H9 (cell line): Measurements from ENCODE around the gene FAXDC2. TPM values are rescaled to one million over a fixed set of nuclear protein-coding genes. Genes with fewer than 3 reads are reported as not detected.

Experiments
- DNase-seq: peaks from one replicate; pipeline ENCODE4 v3.0.0-alpha.2; 2017
- H2AFZ ChIP-seq: one replicate; pipeline ENCODE4 v1.6.1; 2013; ENCODE audit warnings: mild to moderate bottlenecking, low read length, control low read depth, moderate library complexity
- H2AK5ac ChIP-seq: 2 replicates; pipeline ENCODE4 v1.6.1; 2013; ENCODE audit warnings: low read length, control low read depth, mixed read lengths; ENCODE audit not compliant: insufficient read length
- H2BK120ac ChIP-seq: one replicate; pipeline ENCODE4 v1.6.1; 2013; ENCODE audit warnings: low read depth, mild to moderate bottlenecking, low read length, control low read depth, inconsistent platforms; ENCODE audit not compliant: poor library complexity, severe bottlenecking
- H2BK12ac ChIP-seq: 2 replicates; pipeline ENCODE4 v1.6.1; 2013; ENCODE audit warnings: low read length, control low read depth, mixed read lengths, low read depth; ENCODE audit not compliant: insufficient read length
- H2BK15ac ChIP-seq: 2 replicates; pipeline ENCODE4 v1.6.1; 2013; ENCODE audit warnings: low read depth, low read length, control low read depth
- H2BK20ac ChIP-seq: one replicate; pipeline ENCODE4 v1.6.1; 2013; ENCODE audit warnings: low read depth, mild to moderate bottlenecking, low read length, control low read depth, inconsistent platforms; ENCODE audit not compliant: poor library complexity, severe bottlenecking
- H2BK5ac ChIP-seq: 2 replicates; pipeline ENCODE4 v1.6.1; 2013; ENCODE audit warnings: low read length, control low read depth, mixed read lengths; ENCODE audit not compliant: insufficient read length
- H3K14ac ChIP-seq: 2 replicates; pipeline ENCODE4 v1.6.1; 2013; ENCODE audit warnings: low read length, control low read depth; ENCODE audit not compliant: insufficient read depth
- H3K18ac ChIP-seq: 2 replicates; pipeline ENCODE4 v1.6.1; 2013; ENCODE audit warnings: low read depth, mild to moderate bottlenecking, mixed read lengths, low read length, control low read depth; ENCODE audit not compliant: insufficient read length
- H3K23ac ChIP-seq: 2 replicates; pipeline ENCODE4 v1.6.1; 2013; ENCODE audit warnings: low read length, control low read depth, mixed read lengths, low read depth; ENCODE audit not compliant: insufficient read length
- H3K23me2 ChIP-seq: 2 replicates; pipeline ENCODE4 v1.6.1; 2013; ENCODE audit warnings: low read depth, mild to moderate bottlenecking, mixed read lengths, low read length, control low read depth; ENCODE audit not compliant: insufficient read length, poor library complexity, severe bottlenecking
- H3K27ac ChIP-seq: 2 replicates; pipeline ENCODE4 v1.5.1; 2013; ENCODE audit warnings: low read length, control low read depth, mixed read lengths, low read depth; ENCODE audit not compliant: insufficient read length
- H3K27me3 ChIP-seq: 2 replicates; pipeline ENCODE4 v1.6.1; 2013; ENCODE audit warnings: low read length, control low read depth, inconsistent platforms; ENCODE audit not compliant: insufficient read depth
- H3K4ac ChIP-seq: 2 replicates; pipeline ENCODE4 v1.6.1; 2013; ENCODE audit warnings: low read depth, mild to moderate bottlenecking, control low read depth, inconsistent platforms, low read length, moderate library complexity
- H3K4me1 ChIP-seq: 2 replicates; pipeline ENCODE4 v1.6.1; 2013; ENCODE audit warnings: low read length, control low read depth, inconsistent platforms; ENCODE audit not compliant: insufficient read depth
- H3K4me2 ChIP-seq: 2 replicates; pipeline ENCODE4 v1.6.1; 2013; ENCODE audit warnings: low read length, control low read depth, mixed read lengths; ENCODE audit not compliant: insufficient read length, insufficient read depth
- H3K56ac ChIP-seq: 2 replicates; pipeline ENCODE4 v1.6.1; 2013; ENCODE audit warnings: low read depth, mild to moderate bottlenecking, mixed read lengths, low read length, control low read depth; ENCODE audit not compliant: insufficient read length
- H3K79me1 ChIP-seq: 2 replicates; pipeline ENCODE4 v1.6.1; 2013; ENCODE audit warnings: low read depth, mild to moderate bottlenecking, moderate library complexity, low read length, control low read depth, inconsistent platforms; ENCODE audit not compliant: insufficient read depth, poor library complexity, severe bottlenecking
- H3K79me2 ChIP-seq: 2 replicates; pipeline ENCODE4 v1.6.1; 2013; ENCODE audit warnings: low read length, control low read depth, inconsistent platforms; ENCODE audit not compliant: insufficient read depth
- H3K9ac ChIP-seq: 2 replicates; pipeline ENCODE4 v1.6.1; 2013; ENCODE audit warnings: low read length, control low read depth, mixed read lengths; ENCODE audit not compliant: insufficient read length; ENCODE audit errors: extremely low read depth
- H3K9me3 ChIP-seq: one replicate; pipeline ENCODE4 v1.6.1; 2013; ENCODE audit warnings: low read depth, low read length, inconsistent platforms; ENCODE audit not compliant: control insufficient read depth
- H3T11ph ChIP-seq: one replicate; pipeline ENCODE4 v1.6.1; 2013; ENCODE audit warnings: mild to moderate bottlenecking, low read length, control low read depth, inconsistent platforms
- H4K20me1 ChIP-seq: one replicate; pipeline ENCODE4 v1.6.1; 2013; ENCODE audit not compliant: control insufficient read depth, insufficient read length, insufficient read depth
- H4K5ac ChIP-seq: 2 replicates; pipeline ENCODE4 v1.6.1; 2013; ENCODE audit warnings: low read depth, mild to moderate bottlenecking, mixed read lengths, low read length, control low read depth; ENCODE audit not compliant: insufficient read length
- H4K8ac ChIP-seq: replicated peaks from 2 replicates; pipeline ENCODE4 v1.6.1; 2013; ENCODE audit warnings: low read length, control low read depth, mixed read lengths, low read depth; ENCODE audit not compliant: insufficient read length
- H4K91ac ChIP-seq: 2 replicates; pipeline ENCODE4 v1.6.1; 2013; ENCODE audit warnings: low read depth, mild to moderate bottlenecking, moderate library complexity, mixed read lengths, low read length, control low read depth; ENCODE audit not compliant: insufficient read length
- H3K27ac Mint-ChIP-seq, 3 experiments: 2 replicates in 2 of 3; 3 replicates in 1 of 3; pipeline ENCODE4 v1.8.0; 2020 to 2021; ENCODE audit warnings: mixed read lengths in 3 of 3, mild to moderate bottlenecking in 1 of 3, moderate library complexity in 1 of 3
- H3K27me3 Mint-ChIP-seq: 2 replicates; pipeline ENCODE4 v1.8.0; 2021; ENCODE audit warnings: low read depth, mild to moderate bottlenecking, moderate library complexity, mixed read lengths
- H3K36me3 Mint-ChIP-seq, 3 experiments: 2 replicates in 2 of 3; 3 replicates in 1 of 3; pipeline ENCODE4 v1.8.0; 2020 to 2021; ENCODE audit warnings: low read depth in 3 of 3, mixed read lengths in 3 of 3; ENCODE audit not compliant: insufficient read depth in 1 of 3
- H3K4me1 Mint-ChIP-seq, 2 experiments: 2 replicates each; pipeline ENCODE4 v1.8.0; 2020; ENCODE audit warnings: mixed read lengths in 2 of 2
- H3K4me3 Mint-ChIP-seq, 2 experiments: 2 replicates in 1 of 2; 3 replicates in 1 of 2; pipeline ENCODE4 v1.8.0; 2020 to 2021; ENCODE audit warnings: mild to moderate bottlenecking in 2 of 2, mixed read lengths in 2 of 2, moderate library complexity in 1 of 2
- H3K9me3 Mint-ChIP-seq, 2 experiments: 2 replicates in 1 of 2; 3 replicates in 1 of 2; pipeline ENCODE4 v1.8.0; 2020; ENCODE audit warnings: mild to moderate bottlenecking in 2 of 2, mixed read lengths in 2 of 2, moderate library complexity in 1 of 2
- CTCF ChIP-seq: fragments of 200-600 bp; sonication (generic); conservative IDR thresholded peaks from 3 replicates; pipeline ENCODE4 v1.8.0; 2021; ENCODE audit warnings: antibody characterized with exemption, mild to moderate bottlenecking
- WGBS: extraction: QIAGEN DNeasy Blood & Tissue Kit; methylation state at CpG from one replicate; pipeline ENCODE4 v1.1.7; 2013; ENCODE audit warnings: missing lambda C conversion rate, low lambda C conversion rate, mixed read lengths; ENCODE audit not compliant: insufficient read length; ENCODE audit errors: extremely low coverage; 5-methylcytosine and 5-hydroxymethylcytosine counted together
- total RNA-seq: library from RNA; stranded (reverse); gene quantifications from 2 replicates; pipeline ENCODE4 v1.2.1, GENCODE V29; 2021

Gene FAXDC2
- total RNA-seq, 1 experiment from 2014 or later, result 3.0 TPM

- Histone ChIP-seq H2BK120ac (no peak overlapping the region), H3K79me1 (peaks cover 3% of the 10 kb centered on the region), H3K23ac (no peak overlapping the region), H3K14ac (no peak overlapping the region), H3K9ac (no peak overlapping the region), H3K18ac (no peak overlapping the region), H2AK5ac (no peak overlapping the region), H3K4ac (no peak overlapping the region), H4K20me1 (no peaks in the 10 kb centered on the region), H4K5ac (no peak overlapping the region), H3K9me3 (no peaks in the 10 kb centered on the region), H3K4me1 (peaks cover 21% of the 10 kb centered on the region), H3K23me2 (no peaks in the 10 kb centered on the region), H2BK20ac (no peak overlapping the region), H3T11ph (no peak overlapping the region), H3K79me2 (peaks cover 85% of the 10 kb centered on the region), H3K56ac (no peak overlapping the region), H3K27ac (no peak overlapping the region), H3K4me2 (no peak overlapping the region), H2BK15ac (no peak overlapping the region), H3K27me3 (no peaks in the 10 kb centered on the region), H2BK5ac (no peak overlapping the region), H2AFZ (no peak overlapping the region), H2BK12ac (no peak overlapping the region), H4K8ac (no peak overlapping the region), H4K91ac (no peak overlapping the region)
- DNase-seq, result no peak
- no peak for TF ChIP-seq CTCF
- Mint-ChIP-seq H3K4me1 (peaks cover 70 to 74% of the 10 kb centered on the region in 2 experiments), H3K4me3 (peak overlapping the region in 1 of 2 experiments; percentile 58; a peak in 2 of 5 replicates), H3K27ac (peak overlapping the region in 2 of 3 experiments; percentile 59 to 78; a peak in 4 of 7 replicates), H3K27me3 (no peaks in the 10 kb centered on the region), H3K9me3 (no peaks in the 10 kb centered on the region), H3K36me3 (peaks cover 0 to 8% (median 3%) of the 10 kb centered on the region in 3 experiments; a peak in 3 of 7 replicates)
- WGBS, result no CpG with 5 or more reads among the region's 3 CpGs
Observed at GRCh38 chr5:154773326-154773725, 77.1 kb downstream of the FAXDC2 start.
